HG02610 (cell line): Measurements from ENCODE around the gene GTF3C2.
"Not testable (repeated sequence)": the region's sequence is repeated elsewhere in the genome, so short reads cannot be mapped to it uniquely, and the experiment has no call there.

Source experiments
- ATAC-seq: cut with Tn5 transposase; IDR thresholded peaks from one replicate; pipeline ENCODE4 v1.9.1; 2021; ENCODE audit warnings: mild to moderate bottlenecking, moderate library complexity; ENCODE audit not compliant: unreplicated experiment

GTF3C2 gene

DNA sequence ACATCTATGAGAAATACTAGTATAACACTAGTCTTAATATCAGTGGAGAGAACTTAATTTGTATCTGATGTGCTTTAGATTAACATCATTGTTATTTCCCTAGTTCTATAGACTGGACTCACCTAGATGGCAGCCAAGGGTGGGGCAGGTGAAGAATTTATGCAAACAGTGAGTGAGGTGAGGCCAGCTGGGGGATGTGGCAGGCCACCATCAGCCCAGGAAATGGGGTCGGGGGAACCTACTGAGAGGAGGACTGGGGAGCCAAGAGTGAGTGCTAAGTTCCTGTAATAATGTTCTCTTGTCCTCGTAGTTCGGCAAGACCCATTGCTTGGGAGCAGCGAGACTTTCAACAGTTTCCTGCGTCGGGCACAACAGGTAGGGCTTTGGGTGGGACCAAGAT, 16.4 kb upstream of the GTF3C2 start:
- no peak for ATAC-seq

DNA sequence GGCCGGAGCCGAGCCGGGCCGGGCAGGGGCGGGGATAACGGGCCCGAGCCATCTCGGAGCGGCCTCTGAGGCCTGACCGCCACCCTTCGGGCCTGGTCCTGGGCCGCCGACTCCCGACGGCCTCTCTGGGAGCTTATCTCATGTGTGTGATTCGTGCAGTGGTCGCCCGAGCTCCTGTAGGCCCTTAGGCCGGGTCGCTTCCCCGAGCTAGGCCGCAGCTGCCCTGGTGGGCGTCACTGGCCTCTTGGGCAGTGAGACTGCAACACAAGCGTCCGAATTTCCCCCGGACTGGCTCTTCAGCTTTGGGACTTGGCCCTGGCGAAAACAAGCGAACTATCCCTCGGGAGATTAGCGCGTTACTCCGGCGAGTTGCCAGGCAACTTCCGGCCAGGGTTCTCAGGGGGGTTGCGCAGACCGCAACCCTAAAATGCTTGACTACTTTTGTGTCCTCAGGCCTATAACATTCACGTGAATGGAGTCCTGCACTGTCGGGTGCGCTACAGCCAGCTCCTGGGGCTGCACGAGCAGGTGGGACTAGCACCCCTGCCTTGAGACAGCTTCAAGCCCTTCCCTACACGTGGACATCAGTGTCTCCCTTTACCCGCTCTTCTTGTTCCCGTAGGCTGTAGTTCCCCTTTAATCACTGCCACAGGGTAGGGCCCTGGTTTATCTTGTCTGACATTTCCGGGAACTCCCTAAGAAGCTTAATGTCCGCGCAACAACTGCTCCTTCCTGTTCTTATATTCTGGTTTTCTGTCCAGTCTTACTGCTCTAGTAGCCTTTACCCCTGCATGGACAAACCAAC, 14.5 kb upstream of the GTF3C2 start:
- ATAC-seq = peak; percentile 16

DNA sequence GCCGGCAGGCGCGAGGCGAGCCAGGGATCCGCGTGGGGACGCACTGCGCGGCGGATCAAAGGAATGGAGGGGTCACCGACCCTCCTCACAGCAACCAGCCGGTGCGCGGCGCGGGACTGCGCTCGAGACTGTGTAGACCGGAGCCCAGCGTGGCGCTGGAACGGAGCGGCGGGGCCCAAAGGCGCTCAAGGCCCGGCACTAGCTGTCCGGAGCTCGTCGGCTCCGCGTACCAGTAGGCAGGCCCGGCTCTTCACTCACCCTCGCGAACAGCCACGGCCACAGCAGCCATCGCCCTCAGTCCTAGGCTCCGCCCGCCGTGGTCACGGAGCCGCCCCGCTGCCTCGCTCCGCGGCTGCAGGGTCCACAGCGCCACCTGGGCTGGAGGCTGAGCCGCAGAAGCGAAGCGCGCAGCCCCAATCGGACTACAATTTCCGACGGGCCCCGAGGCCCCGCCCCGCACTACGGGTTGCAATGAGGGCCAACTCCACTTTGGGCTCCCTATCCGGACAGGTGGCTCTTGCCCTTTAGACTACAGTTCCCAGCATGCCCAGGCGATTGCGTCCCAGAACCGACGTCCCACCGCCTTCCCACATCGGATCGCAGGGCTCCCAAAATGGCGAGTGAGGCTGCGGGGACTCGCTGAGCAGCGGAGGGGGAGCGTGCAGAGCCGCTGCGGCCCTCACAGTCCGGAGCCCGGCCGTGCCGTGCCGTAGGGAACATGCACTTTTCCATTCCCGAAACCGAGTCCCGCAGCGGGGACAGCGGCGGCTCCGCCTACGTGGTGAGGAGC, 13.7 kb upstream of the GTF3C2 start, which contains the start of the genes EIF2B4 and SNX17:
EIF2B4 (minus strand) TSS at position 313 of the 790 bp plus-strand sequence; CDS start at position 289, 24 bp downstream.
SNX17 (plus strand) TSS at position 591 of the 790 bp plus-strand sequence; CDS start at position 719, 128 bp downstream.
- peak; percentile 92 for ATAC-seq

DNA sequence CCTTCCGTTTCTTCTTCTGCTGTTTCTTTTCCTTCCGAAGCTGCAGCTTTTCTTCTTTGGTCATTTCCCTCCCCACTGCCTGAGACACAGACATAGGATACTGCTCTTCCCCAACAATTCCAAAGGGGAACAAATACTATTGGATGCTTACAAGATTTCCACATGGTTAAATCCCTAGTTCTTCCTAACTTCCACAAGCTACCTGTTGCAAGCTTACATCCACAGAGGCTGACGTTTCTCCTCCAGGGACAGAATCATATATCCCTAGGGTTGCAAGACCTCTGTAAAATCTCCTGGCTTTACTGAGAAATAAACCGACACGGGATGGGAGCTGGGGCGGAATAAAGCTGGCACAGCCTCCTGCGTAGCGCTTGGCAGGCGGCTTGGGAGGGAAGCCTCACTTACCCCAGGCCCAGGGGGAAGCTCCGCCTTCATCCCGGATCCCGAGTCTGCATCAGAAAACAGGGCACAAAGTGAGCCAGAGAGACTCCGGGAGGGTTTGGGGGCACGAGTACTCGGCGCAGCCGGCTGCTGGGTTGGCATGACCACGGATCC, 13.0 kb upstream of the GTF3C2 start:
- ATAC-seq = peak; percentile 11

DNA sequence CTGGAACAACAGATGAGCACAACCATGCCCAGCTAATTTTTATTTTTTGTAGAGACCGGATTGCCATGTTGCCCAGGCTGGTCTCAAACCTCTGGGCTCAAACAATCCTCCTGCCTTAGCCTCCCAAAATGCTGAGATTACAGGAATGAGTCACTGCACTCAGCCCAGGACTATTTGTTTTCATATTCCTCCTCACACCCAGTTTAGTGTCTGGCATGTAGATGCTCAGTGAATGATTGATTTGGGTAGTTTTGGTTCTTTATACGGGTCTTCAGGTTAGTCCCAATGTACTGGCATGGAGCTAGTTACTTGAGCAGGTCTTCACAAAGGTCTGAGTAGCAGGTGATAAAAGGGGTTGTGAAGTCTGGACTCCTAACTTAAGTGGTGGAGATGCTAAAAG, 7.4 kb upstream of the GTF3C2 start:
- no peak for ATAC-seq

DNA sequence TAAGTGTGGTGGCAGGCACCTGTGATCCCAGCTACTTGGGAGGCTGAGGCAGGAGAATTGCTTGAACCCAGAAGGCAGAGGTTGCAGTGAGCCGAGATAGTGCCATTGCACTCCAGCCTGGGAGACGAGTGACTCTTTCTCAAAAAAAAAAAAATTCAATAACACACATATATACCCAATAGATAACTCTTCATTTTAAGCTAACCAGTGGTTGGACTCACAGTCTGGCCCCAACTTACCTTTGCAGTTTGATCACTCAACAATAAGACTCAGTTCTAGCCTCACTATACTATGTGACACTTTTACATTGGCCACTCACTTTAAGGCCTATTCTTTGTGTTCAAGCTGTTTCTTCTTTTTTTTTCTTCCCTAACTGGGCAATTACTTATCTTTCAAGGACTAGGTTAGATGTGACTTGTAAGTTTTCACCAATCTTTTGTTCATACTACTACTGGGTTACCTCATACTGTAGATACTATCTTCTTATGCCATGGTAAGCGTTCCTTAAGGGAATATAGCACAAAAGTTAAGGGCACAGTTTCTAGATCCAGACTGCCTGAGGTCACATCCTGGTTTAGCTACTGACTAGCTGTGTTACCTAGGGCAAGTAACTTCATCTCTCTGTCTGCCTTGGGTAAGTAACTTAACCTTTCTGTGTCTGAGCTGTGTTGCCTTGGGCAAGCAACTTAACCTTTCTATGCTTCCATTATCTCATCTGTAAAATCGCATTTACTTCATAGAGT, 6.3 kb upstream of the GTF3C2 start:
- no peak for ATAC-seq

DNA sequence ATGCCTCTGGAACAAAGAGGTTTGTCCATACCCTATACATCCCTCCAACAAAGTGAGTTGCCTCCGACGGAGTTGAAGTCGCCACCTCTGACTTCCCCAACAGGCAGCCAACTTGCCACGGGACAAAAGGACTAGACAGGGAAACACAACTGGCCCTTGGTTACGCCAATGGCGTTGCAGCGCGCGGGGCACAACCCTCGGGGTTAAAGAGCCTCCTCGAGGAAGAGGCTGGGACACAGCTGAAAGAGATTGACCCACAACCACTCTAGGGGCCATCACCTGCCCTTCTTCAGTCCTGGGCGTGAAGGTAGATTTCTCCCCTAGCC, 545 bp downstream of the GTF3C2 start:
- peak; percentile 31 for ATAC-seq

DNA sequence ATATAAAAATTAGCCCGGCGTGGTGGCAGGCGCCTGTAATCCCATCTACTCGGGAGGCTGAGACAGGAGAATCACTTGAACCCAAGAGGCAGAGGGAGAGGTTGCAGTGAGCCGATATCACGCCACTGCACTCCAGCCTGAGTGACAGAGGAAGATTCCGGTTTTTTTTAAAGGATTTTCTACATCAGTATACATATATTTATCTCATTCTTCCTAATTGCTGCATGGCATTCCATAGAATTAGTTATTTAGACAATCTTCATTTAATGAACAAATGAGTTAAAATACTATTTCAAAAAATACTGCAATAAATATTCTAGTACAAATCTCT, 2.0 kb downstream of the GTF3C2 start:
- no peak for ATAC-seq

DNA sequence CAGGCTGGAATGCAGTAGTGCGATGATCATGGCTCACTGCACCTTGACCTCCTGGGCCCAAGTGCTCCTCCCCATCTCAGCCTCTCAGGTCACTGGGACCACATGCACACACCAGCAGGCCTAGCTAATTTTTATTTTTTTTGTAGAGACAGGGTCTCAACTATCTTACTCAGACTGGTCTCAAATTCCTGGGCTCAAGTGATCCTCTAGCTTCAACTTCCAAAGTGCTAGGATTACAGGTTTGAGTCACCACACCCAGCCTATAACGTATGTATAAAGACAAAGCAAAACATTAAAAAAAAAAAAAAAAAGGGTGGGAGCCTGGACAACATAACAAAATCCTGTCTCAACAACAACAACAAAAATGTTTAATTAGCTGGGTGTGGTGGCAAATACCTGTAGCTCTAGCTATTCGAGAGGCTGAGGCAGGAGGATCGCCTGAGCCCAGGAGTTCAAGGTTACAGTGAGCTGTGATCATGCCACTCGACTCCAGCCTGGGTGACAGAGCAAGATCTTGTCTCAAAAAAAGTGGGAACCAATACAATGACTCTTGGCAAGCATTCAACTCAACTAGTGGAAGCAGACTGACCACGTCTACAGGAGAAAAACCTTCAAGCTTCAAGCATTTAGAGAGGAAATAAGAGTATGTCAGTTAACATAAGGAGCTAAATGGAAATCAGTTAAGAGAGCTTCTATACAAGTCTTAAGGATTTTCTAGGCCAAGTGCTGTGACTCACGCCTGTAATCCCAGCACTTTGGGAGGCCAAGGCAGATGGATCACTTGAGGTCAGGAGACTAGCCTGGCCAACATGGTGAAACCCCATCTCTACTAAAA, 2.6 kb downstream of the GTF3C2 start:
- no peak for ATAC-seq

DNA sequence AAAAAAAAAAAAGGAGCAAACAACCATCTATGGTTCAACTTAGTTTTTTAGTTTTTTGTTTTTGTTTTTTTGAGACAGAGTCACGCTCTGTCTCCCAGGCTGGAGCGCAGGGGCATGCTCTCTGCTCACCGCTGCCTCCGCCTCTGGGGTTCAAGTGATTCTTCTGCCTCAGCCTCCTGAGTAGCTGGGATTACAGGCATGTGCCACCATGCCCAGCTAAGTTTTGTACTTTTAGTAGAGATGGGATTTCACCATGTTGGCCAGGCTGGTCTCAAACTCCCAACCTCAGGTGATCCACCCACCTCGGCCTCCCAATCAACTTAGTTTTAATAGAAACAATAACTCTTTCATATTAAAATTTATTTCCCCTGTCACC, 3.2 kb downstream of the GTF3C2 start:
- ATAC-seq = not testable (repeated sequence)

DNA sequence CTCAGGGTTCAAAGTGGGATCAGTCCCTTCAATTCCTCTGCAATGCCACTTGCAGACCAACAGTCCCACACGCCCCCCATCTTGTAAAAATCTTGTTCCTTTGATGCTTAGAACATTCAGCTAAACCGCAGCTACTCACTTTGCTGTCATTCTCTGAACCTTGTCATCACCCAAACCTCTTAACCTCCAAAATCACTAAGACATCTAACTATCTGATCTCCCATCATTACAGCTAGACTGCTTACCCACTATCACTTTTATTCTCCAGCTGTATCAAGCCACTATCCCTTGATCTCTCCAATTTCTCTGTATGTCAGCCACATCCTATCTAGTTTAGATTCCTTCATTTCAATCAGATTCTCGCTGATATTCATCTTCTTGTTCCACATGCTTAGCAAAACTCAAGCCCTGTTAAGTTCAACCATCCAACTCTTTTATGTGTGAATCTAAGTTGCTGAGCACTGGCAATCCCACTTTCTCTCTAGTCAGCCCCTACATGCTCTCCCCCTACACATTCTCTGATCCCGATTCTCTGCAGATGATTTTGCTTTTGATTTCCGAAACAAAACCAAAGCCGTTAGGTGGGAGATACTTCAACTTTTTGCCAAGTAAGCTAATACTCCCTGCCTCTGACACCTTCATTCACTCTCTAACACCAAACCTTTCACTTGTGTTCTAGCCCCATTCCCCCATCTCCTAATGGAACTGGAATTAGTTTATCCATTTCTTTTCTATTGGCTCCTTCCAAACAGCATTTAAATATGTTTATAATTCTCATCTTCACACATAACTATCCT, 4.6 kb downstream of the GTF3C2 start:
- no peak for ATAC-seq

DNA sequence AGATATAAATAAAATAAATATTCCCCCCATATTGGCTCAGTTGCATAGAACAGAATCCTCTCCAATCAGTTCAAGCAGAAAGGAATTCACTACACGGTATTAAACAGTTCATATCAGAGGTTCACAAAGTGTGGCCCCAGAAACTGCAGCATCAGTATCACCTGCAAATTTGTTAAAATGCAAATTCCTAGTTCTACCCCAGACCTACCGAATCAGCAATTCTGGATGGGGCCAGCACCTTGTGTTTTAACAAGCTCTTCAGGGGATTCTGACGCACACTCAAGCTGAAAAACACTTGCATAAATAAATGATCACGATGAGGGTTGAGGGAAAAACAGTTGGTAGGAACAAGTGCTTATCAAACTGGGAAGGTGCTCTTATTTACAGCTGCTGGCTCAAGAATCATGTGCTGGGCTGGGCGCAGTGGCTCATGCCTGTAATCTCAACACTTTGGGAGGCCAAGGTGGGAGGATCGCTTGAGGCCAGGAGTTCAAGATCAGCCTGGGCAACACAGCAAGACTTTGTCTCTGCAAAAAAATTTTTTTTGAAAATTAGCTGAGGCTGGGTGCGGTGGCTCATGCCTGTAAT, 6.4 kb downstream of the GTF3C2 start:
- ATAC-seq = no peak

DNA sequence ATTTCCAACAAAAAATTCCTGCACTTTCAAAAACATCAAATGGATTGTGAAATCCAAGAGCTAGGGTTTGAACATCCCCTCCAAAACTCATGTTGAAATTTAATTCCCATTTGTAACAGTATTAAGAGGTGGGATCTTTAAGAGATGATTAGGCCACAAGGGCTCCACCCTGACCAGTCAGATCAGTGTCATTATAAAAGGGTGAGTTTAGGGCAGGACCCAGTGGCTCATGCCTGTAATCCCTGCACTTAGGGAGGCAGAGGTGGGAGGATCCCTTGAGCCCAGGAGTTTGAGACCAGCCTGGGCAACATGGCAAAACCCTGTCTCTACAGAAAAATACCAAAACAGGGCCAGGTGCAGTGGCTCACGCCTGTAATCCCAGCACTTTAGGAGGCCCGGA, 8.9 kb downstream of the GTF3C2 start:
- no peak for ATAC-seq

DNA sequence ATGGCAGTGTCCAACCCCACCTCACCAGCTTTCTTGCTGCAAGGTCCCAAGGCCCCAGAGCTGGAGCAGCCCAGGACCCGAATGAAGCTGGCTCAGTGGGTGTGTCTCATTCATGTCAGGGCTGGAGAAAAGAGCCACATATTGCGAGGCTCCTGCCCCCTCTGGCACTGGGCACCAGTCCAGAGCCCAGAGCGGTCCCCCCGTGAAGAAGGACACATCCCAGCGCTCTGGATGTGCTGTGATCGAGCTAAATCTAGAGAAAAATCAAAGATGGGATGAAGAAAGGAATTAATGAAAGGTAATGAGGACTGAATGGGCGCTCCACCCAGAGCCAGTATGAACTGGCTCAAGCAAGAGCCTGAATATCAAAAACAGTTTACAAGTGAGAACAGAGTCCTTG, 20.4 kb downstream of the GTF3C2 start:
- no peak for ATAC-seq

DNA sequence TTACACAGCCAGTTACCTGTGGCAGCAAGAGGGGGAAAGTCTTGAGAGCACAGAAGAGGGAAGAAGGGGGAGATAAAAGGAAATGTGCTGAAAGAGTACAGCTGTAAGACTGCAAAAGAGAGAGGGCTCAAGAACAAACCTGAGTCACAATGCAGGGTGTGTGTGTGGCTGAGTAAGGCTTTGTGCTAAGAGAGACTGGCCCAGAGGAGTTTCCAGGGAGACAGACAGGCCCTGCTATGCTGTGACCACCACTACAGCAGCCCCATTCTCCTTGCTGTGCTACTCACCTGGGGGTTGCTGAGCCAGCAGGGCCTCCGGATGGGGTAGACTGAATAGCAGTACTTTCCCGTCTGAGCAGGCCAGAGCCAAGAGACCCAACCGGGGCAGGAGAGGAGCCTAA, 21.3 kb downstream of the GTF3C2 start:
- no peak for ATAC-seq

DNA sequence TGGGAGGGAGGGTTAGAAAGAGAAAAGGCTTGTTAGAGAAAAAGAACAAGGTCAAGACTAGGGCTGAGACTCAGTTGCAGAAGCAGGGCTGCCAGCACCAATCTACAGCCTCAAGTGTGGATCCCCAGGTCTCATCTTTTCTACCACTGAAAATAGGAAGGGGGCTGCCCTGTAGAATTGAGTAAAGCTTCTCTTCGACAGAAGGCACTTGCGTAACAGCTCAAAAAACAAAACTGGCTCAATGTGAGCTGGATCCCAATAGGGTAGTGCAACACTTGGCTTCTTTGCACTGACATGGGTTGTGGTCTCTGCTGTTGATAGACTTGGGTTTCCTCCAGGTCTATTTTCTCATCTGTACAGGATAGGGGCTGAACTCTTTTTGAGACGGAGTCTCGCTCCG, 31.8 kb downstream of the GTF3C2 start:
- no peak for ATAC-seq

DNA sequence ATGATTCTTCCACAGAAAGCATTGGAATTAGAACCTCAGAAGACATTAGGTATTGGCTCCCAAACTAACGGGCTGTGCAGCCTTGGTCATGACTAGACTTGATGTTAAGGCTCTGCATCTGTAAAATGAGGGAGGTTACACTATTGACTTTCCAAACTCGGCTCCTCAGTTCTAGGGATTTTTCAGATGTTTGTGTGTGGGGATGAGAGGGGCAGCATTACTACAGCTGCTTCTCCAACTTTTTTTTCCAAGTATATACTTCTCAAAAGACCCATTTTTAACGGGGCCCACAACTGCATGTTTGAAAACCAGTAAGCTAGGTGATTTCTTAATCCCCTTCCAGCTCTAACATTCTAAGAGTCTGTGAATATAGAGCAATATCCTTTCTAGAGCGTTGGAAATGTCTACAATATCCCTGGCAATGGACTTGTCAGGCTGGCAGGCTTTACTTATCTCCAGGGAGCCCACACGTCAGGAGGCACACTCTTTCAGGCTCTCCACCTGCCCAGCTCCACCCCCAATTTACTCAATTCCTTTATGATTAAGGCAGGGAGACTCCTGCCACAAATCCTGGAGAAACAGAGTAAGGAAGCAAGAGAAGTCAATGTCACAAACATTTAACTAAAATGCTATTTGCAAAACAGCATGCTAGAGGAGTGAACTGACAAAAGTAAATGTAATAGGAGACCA, 32.8 kb downstream of the GTF3C2 start:
- ATAC-seq = no peak

DNA sequence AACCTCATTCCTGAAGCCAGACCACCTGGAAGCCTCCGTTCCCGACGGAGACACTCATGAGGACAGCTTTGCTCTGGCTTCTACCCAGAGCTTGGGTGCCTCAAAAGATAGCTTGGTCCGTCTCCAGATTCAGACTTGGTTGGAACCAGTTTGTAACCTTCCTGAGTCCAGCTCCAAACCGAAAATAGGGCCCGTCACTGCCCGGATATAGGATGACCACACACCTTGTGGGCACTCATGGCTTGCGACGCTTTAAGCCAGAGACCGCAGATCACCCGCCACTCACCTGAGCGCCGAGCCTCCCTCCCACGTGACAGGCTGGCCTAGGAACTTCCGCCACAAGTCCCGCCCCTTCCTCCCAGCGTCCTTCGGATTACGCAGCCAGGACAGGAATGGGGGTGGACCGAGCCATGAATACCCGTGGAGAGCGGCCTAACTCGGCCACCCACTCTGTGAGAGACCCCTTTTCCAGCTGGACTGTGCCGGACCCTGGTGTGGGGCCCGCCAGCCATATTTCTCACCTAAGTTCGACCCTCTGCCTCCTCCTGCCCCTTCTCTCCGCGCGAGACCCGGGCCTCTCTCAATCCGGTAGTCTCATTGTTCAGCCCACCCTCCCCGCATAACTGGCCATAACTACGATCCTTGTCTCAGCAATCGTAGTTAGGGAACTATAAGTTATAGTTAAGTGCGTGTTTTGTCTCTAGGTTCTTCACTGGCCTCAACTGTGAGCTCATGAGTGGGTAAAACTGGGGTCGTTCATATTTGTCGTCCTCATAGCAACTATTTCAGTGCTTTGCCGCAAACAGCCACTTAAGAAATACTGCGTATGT, 33.6 kb downstream of the GTF3C2 start, which contains the start of gene MPV17:
MPV17 (minus strand) TSS at position 332 of the 830 bp plus-strand sequence. CDS start 580 bp downstream, outside the sequence.
- ATAC-seq = peak; percentile 87
